T-helper 2 cell (primary cell): ENCODE measurements around the gene ASCL5.

ENCODE experiments used
- DNase-seq, 5 experiments: peaks; one replicate each; pipeline versions ENCODE4 v3.0.0 to v3.0.0-alpha.2; 2012 to 2022

The ASCL5 gene

GRCh38 chr1:201153474-201154388 lies 26.7 kb upstream of the ASCL5 start:
- DNase-seq = peak in 1 of 5 experiments; percentile 12

- peak in 1 of 5 experiments; percentile 35 for DNase-seq
Observed at GRCh38 chr1:201149400-201149799, 22.4 kb upstream of the ASCL5 start.

GRCh38 chr1:201147396-201148015 lies 20.5 kb upstream of the ASCL5 start:
- no peak for DNase-seq

GRCh38 chr1:201146626-201147390 lies 19.8 kb upstream of the ASCL5 start:
- no peak for DNase-seq

GRCh38 chr1:201145816-201146215 lies 18.8 kb upstream of the ASCL5 start:
- DNase-seq = no peak

- DNase-seq = no peak
Observed at GRCh38 chr1:201145132-201145531, 18.1 kb upstream of the ASCL5 start.

- no peak for DNase-seq
Observed at GRCh38 chr1:201144701-201145100, 17.7 kb upstream of the ASCL5 start.

GRCh38 chr1:201143726-201144635 lies 17.0 kb upstream of the ASCL5 start:
- DNase-seq = no peak

GRCh38 chr1:201142849-201143725 lies 16.1 kb upstream of the ASCL5 start:
- DNase-seq = no peak

- no peak for DNase-seq
Observed at GRCh38 chr1:201142011-201142848, 15.2 kb upstream of the ASCL5 start.

GRCh38 chr1:201141418-201141817 lies 14.4 kb upstream of the ASCL5 start:
- no peak for DNase-seq

- DNase-seq = no peak
Observed at GRCh38 chr1:201140941-201141260, 13.9 kb upstream of the ASCL5 start.

GRCh38 chr1:201140235-201140940 lies 13.4 kb upstream of the ASCL5 start:
- DNase-seq = no peak

- DNase-seq = no peak
Observed at GRCh38 chr1:201139756-201140155, 12.8 kb upstream of the ASCL5 start.

- no peak for DNase-seq
Observed at GRCh38 chr1:201139306-201139705, 12.3 kb upstream of the ASCL5 start.

- no peak for DNase-seq
Observed at GRCh38 chr1:201138311-201138840, 11.4 kb upstream of the ASCL5 start.

GRCh38 chr1:201137579-201138310 lies 10.8 kb upstream of the ASCL5 start:
- no peak for DNase-seq

GRCh38 chr1:201137024-201137392 lies 10.0 kb upstream of the ASCL5 start:
- no peak for DNase-seq
